ENCODE results near the gene FRAT2.

DNA sequence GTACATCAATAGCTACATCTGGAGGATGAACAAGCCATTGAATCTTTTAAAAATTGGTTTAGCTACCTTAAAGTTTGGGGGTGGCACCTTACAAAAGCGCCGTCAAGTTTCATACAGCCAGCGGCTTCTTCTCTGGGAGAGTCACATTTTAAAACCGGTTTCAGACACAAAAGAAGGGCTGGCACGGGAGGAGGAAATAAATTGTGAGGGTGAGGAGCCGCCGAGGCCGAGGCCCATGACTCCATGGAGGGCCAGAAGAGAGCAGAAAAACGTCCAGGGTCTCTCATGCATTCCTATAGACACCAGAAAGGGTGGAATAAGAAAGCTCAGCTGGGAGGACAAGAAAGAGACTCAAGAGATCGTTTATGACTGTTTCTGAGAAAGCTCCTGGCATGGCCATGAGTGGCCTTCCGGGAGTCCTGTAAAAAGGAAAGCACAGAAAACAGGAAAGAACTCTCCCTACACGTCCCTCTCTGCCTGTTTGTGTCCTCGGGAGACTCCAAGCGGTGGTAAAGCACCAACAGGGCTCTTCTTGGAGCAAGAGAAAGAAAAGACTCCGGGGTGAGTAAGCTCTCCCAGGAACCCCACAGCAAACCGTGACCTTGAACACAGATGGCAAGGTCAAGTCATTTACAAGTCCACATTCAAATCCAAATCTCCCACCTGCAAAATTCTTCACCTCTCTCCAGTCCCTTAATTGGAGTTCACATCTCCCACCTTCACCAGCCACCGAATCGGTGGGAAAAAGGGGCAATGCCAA, 1.8 kb downstream of the FRAT2 start:
- peak; percentile 29 for TF ChIP-seq POLR2A (IDR thresholded peaks at IDR 0.05; ENCODE audit: low read length)
- no peak for TF ChIP-seq GATA1 (IDR thresholded peaks at IDR 0.05; ENCODE audit: low read depth, low read length)
